ENCODE data around the gene BAD.
"Not testable (repeated sequence)": the region's sequence is repeated elsewhere in the genome, so short reads cannot be mapped to it uniquely, and the experiment has no call there.

Gene BAD

DNA sequence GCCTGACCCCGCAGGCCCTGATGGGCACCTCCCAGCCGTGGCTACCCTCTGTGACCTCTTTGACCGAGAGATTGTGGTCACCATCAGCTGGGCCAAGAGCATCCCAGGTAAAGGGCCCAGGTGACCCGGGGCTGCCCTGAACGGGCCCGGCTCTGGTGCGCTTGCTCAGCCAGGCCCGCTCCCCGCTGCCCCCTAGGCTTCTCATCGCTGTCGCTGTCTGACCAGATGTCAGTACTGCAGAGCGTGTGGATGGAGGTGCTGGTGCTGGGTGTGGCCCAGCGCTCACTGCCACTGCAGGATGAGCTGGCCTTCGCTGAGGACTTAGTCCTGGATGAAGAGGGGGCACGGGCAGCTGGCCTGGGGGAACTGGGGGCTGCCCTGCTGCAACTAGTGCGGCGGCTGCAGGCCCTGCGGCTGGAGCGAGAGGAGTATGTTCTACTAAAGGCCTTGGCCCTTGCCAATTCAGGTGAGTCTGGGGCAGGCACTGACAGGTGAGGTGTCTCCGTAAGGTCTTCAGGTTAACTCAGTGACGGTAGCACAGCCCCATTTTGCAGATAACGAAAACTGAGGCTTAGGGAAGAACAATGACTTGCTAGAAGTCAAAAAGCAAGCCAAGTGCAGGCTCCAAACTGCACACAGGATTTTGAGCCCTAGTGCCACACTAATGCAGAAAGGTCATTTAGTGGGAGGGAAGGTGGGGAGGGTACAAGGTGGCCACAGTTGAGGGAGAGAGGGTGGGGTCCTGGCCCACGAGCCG is 30.5 kb upstream of the BAD start:
- no peak for DNase-seq

DNA sequence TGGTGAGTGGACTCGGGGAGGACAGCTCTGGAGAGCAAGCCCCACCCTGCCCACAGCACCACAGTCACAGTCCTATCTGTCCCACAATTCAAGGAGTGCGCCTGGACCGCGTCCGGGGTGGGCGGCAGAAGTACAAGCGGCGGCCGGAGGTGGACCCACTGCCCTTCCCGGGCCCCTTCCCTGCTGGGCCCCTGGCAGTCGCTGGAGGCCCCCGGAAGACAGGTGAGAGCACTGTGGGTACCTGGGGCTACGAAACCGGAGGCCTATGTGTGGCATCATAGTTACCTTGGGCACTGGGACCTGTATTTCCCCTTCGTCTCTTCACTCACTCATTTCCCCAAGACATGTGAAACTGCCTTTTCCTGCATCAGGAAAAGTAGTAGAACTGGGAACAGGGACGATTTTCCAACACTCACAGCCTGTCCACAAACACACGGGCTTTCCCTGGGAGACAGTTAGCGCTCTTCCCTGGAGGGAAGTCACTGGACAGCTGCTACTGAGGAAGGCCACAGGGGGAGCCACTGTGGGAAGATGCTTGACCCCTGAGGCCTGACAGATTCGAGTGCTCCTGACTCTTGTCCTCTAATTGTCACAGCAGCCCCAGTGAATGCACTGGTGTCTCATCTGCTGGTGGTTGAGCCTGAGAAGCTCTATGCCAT is 29.8 kb upstream of the BAD start:
- DNase-seq: no peak

DNA sequence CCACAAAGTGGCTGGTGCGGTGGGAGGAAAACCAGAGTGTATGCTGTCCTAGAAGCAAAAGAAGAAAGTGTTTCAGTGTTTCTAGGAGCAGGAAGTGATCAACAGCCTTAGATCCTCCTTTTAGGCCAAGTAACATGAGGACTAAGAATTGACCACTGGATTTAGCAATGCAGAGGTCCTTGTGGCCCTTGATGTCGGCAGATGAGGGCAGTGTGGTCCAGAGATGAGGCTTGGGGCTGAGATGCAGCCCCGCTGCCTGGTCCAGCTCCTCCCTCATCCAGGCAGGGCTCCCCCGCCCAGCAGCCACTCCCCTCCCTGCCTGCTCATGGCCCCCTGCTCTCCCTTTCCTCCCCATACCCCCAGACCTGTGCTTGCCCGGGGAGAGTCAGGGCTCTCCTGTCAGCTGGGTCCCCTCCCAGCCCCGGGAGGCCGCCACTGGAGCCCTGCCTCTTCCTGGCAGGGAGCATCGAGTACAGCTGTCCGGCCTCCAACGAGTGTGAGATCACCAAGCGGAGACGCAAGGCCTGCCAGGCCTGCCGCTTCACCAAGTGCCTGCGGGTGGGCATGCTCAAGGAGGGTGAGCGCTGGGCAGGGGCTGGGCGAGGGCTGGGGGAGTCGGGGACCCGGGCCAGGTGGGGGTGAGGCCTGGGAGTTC is 29.2 kb upstream of the BAD start:
- no peak for DNase-seq

DNA sequence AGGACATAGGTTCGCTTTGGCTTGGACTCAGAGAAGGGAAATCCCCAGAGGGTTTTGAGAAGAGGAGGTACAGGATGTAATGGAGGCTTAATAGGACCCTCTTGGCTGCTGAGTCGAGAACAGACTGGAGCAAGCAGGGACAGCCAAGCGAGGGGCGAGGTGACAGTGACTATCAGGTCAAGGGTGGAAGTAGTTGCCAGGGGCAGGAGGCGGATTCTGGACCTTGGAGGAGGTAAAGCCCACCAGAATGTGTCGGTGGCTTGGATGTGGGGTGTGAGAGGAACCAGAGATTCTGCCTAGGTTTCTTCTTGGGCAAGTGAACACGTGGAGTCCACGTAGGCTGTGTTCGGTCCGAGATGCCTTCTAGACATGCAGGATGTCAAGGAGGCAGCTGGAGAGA is 28.5 kb upstream of the BAD start:
- DNase-seq: no peak

DNA sequence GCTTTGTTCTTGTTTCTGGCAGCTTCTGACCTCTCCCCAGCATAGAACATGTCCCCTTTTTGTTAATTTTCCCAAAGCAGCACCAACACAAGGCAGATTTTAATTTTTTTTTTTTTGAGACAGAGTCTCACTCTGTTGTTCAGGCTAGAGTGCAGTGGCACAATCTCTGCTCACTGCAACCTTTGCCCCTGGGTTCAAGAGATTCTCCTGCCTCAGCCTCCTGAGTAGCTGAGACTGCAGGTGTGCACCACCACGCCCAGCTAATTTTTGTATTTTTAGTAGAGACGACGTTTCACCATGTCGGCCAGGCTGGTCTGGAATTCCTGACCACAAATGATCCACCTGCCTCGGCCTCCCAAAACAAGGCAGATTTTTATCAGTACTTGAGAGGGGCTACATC is 23.3 kb upstream of the BAD start:
- not testable (repeated sequence) for DNase-seq

DNA sequence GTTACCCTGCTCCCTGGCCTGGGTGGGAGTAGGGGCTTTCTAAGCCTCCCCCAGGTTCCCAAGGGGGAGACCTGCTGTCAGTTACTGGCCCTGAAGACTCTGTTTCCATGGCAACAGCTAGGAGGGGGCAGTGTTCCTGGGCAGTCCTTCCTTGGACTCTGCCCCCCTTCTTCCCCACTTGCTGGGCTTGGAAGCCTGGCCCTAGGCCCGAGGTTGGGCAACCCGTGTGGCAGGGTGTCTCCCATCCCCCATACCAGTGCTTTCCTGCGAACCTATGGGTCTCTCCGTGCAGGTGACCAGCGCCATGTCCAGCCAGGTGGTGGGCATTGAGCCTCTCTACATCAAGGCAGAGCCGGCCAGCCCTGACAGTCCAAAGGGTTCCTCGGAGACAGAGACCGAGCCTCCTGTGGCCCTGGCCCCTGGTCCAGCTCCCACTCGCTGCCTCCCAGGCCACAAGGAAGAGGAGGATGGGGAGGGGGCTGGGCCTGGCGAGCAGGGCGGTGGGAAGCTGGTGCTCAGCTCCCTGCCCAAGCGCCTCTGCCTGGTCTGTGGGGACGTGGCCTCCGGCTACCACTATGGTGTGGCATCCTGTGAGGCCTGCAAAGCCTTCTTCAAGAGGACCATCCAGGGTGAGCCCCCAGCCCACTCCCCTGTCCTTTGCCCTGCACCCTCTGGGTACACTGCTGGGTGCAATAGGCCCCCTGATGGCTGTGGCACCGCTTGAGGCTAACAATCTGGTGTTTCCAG is 22.6 kb upstream of the BAD start:
- no peak for DNase-seq

DNA sequence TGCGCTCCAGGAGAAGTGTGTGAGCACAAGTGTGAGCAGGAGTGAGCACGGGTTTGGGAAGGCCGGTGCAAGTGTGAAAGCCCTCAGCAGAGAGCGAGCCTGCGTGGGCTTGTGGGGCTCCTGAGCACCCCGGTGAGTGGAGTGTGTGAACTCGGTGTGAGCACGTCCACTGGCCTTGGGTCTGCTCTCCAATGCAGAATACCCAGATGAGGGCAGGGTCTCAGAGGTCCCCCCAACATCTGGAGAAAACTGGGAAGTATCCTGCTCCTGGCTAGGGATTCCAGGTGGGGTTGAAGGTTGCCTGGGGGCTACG is 22.1 kb upstream of the BAD start:
- no peak for DNase-seq

DNA sequence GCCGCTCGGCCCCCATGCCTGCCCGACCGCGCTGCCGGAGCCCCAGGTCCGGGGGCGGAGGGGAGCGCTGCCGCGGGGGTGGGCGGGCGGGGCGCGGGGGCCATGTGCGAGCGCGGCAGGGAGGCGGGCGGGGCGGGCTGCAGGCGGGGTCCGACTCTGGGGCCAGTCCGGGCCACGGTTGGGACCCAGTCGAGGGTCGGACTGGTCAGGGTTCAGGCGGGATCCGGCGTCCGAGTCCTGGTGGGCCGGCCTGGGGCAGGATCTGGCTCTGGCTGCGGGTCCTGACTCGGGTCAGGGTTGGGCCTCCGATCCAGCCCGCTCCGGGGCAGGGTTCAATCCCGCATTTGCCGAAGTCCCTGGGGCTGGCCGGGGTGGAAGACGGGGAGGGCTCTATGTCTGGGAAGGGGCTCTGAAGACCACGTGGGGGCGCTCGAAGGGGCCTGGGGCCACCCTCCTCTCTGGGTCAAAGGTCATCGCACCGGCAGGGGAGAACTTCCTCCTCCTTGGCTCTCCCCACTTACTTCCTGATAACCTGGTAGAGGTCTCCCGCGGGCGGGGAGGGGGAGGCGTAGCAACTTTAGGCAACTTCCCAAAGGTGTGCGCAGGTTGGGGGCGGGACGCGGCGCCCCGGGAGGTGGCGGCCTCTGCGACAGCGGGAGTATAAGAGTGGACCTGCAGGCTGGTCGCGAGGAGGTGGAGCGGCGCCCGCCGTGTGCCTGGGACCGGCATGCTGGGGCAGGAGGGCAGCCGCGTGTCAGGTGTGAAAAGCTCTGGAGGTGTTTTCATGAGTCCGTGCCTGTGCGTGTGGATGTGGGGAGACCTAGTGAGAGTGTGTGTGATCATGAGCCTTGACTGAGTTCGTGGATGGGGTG is 21.5 kb upstream of the BAD start:
- peak; percentile 53 for DNase-seq

DNA sequence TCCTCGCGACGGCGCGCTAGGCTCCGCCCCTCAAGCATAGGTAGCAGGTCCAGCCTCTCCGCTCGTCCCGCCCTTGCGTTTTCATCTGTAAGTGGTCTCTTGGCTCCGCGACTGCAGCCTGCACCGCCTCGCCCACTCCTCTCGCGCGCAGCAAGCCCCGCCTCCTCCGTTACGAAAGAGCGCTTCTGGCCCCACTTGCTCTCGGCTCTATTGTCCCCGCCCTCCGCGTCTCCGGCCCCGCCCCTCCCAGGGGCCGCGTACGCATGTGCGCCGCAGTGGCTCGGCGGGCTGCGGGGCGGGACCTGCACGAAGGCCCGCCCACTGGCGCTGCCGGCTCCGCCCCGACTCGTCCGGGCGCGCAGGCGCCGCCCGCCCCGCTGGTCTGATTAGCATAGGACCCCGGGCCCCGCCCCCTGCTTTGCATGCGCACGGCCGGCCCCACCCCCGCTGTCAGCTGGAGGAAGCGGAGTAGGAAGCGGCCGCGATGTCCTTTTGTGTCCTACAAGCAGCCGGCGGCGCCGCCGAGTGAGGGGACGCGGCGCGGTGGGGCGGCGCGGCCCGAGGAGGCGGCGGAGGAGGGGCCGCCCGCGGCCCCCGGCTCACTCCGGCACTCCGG is 20.7 kb upstream of the BAD start, which contains the start of gene ESRRA:
ESRRA (plus strand) TSS at position 450 of the 616 bp plus-strand sequence. CDS start 1,656 bp downstream, outside the sequence.
- peak; percentile 97 for DNase-seq

DNA sequence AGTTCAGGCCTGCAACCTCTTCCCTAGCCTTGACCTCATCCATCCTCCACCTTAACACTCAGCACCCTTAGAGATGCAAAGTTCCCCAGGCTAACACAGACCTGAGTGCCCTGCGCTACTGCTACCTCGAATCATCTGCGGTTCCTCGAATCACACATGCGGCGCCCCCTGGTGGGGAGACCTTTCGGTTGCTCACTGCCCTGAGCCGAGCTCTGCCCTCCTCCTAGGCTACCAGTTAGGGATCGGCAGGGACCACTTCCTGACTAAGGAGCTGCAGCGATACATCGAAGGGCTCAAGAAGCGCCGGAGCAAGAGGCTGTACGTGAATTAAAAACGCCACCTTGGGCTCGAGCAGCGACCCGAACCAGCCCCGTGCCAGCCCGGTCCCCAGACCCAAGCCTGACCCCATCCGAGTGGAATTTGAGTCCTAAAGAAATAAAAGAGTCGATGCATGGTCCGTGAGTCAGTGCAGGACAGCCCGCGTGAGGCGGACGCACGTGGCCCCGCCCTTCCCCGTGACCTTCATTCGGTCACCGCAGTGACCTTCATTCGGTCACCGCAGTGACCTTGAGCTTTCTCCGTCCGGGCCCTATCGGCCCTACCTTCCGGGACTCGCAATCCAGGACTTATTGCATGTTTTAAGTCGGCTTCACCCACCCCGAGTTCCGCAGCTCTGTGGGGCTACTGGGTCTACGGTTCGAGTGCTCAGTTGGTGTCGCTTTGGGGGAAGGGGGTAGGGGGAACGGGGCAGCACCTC is 20.0 kb upstream of the BAD start:
- peak; percentile 82 for DNase-seq

DNA sequence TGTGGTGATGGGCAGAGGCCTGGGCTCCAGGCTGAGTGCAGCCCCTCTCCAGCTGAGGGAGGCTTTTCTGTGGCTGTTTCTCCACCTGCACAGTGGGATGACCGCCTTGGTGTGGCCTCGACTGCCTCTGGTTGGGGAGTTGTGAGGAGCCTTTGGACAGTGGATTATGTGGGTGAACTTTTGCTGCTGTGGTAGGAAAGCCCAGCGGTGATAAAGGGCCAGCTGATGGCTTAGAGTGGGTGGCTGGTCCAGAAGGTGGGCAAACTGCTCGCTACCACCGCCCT is 19.5 kb upstream of the BAD start:
- DNase-seq: no peak

DNA sequence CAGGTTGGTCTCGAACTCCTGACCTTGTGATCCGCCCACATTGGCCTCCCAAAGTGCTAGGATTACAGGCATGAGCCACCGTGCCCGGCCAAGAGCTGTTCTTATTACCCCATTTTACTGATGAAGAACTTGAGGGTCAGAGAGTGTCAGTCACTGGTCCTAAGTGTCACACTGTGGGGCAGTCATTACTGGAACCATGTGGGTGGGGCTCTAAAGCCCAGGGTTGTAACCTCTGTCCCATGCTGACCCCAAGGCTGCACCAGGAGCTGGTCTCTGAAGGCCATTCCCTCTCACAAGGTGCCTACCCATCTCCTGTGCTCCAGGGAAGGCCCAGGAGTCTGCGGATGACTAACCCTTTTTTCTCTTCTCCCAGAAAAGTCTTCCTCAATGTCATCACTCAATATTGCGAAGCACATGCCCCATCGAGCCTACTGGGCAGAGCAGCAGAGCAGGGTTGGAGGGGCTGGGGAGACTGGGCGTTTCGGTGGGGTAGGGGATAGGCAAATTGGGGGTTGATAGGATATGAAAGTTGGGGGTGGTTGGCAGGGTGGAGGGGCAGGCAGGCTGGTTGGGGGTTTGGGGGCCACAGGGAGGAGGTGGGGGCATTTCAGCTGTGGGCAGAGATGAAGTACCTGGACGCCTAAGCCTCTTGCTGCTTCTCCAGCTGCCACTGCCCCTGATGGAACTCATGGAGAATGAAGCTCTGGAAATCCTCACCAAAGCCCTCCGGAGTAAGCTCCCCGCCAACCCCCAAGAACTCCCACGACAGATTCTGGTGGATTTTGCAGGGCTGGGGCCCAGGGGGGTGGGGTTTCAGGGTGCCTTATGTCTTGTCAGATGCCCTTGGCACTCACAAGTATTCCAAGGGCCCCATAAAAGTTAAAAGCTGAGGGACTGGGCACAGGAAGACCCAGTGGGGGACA is 18.9 kb upstream of the BAD start:
- no peak for DNase-seq

DNA sequence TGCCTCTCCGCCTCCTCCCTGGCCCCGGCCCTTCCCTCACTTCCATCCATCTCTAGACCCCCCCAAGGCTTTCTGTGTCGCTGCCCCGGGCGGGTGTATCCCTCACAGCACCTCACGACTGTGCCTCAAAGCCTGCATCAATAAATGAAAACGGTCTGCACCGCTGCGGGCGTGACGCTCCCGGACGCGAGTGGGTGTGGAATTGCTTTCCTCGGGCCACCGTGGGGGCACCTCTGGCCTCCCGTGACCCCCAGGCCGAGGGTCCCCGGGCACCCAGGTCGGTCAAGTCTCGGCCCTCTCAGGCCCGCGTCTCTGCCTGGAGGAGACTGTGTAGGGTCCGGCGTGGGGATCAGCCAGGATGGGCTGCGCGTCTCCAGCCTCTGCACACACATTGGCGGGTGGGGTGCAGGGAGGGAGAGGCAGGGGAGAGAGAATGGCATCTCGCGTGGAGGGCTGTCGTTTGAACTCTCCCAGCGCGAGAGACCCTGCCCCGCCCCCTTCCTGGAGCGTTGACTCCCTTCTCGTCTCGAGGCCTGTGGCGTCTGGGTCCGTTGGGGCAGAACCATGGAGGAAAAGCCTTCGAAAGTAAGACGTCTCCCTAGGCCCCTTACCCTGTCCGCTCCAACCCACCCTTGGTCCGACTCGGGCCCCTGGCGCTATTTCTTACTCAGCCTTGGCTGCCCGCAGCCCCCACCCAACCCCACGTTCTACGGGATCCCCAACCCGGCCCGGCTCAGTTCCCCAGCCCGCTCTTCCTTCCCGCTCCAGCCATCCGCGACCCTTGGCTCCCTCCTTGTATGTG is 15.6 kb upstream of the BAD start, which contains the start of gene CATSPERZ:
CATSPERZ (plus strand) TSS at position 512 of the 802 bp plus-strand sequence; CDS start at position 565, 53 bp downstream.
- DNase-seq: no peak

DNA sequence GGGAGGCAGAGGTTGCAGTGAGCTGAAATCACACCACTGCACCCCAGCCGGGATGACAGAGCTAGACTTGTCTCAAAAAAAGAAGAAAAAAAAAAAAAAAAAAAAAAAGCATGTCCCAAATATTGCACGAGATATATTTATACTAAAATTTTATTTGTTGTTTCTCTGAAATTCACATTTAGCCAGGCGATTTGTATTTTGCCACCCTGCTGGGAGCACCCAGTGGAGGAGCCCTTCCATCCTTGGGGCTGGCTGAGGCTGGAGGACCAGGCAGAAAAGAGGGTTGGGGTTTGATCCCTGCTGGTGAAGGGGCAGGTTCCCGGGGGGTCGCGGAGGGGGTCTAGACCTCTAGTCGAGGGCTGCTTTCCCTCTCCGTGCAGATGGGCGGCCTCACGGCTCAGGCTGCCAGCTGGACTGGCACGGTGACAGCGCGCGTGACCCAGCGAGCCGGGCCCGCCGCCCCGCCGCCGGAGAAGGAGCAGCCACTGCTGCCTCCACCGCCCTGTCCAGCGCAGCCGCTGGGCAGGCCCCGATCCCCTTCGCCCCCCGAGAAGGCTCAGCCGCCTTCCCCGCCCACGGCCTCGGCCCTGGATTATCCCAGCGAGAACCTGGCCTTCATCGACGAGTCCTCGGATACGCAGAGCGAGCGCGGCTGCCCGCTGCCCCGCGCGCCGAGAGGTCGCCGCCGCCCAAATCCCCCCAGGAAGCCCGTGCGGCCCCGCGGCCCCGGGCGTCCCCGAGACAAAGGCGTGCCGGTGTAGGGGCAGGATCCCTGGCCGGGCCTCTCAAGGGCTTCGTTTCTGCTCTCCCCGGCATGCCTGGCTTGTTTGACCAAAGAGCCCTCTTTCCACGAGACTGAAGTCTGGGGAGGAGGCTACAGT is 14.7 kb upstream of the BAD start:
- no peak for DNase-seq

DNA sequence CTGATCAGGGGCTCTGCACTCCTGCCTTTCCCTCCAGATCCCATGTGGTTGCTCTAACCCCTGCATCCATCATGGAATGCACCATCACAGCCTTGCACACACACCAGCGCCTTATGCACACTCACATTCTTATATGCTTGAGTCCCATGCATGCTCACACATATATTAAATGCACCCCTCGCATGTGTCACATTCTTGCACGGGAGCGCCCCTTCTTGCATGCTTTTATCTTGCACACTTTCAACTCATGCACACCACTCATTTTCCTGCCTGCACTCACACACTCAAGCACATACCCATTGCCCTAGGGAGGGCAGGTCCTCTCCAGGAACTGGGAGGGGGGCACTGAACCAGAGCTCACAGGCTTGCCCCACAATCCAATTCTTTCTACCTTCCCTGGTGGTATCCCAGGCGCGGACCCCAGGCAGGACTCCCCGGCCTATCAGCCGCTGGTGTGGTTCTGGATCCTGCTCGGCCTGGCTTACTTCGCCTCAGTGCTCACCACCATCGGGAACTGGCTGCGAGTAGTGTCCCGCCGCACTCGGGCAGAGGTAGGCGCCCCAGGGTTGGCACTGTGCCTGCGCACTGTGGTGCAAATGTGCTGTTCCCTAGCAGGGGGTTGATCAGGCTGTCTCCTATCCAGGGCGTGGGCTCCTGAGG is 13.4 kb upstream of the BAD start:
- DNase-seq: no peak

DNA sequence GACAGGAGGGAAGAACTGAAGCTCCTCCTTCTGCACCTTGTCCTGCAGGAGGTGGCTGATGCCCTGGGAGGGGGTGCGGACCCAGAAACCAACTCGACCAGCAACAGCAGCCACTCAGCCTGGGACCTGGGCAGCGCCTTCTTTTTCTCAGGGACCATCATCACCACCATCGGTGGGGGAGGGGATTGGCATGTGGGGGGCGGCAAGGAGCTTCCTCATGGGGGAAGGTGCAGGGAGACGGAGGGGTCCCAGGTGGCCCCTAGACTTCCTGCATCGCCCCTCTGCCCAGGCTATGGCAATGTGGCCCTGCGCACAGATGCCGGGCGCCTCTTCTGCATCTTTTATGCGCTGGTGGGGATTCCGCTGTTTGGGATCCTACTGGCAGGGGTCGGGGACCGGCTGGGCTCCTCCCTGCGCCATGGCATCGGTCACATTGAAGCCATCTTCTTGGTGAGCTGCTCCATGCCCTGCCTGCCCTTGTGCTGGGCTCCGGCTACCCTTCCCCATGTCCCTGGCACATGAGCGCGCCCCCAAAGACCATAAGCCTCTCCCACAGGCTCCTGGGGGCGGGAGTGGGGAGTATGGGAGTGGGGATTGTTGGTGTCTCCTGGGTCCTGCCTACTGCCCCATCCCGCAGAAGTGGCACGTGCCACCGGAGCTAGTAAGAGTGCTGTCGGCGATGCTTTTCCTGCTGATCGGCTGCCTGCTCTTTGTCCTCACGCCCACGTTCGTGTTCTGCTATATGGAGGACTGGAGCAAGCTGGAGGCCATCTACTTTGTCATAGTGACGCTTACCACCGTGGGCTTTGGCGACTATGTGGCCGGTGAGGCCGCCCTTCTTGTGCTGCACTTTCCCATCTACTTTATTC is 12.6 kb upstream of the BAD start:
- DNase-seq: no peak

DNA sequence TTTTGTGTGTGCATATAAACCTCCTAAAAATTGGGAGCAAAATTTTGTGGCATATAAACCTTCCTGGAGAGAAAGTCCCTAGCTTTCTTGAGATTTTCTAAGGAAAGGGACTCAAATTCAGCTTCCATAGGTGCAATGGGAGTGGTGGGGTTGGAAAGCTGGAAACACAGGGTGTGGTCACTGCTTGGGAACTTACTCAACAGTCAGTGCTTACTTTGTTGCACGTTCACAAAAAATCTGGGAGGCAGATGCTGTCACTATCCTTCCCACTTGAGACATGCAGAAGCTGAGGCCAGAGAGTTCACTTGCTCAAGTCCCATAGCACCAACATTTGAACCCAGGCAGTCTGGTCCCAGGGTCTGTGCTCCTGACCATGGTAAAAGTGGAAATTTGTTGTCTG is 11.8 kb upstream of the BAD start:
- no peak for DNase-seq
